ENCODE data around the gene CXCL5.

- no peak for TF ChIP-seq POLR2A (IDR thresholded peaks at IDR 0.05)
- no peak for TF ChIP-seq CTCF (IDR thresholded peaks at IDR 0.05)
- TF ChIP-seq POLR2AphosphoS5 (IDR thresholded peaks at IDR 0.05), result no peak
Observed at GRCh38 chr4:73988061-73988460, 10.4 kb downstream of the CXCL5 start, which contains the start of gene PPBP.

Measured in breast epithelium (tissue), 3 donors.